PFSK-1 (cell line): ENCODE measurements around the gene HDHD5.

Experiments
- FOXP2 ChIP-seq: optimal IDR thresholded peaks from 2 replicates; pipeline ENCODE3; 2011; ENCODE audit warnings: borderline replicate concordance, control low read depth, inconsistent platforms; ENCODE audit not compliant: insufficient read depth; ENCODE audit errors: extremely low read length, extremely low read depth
- POLR2AphosphoS5 ChIP-seq: IDR thresholded peaks from 2 replicates; pipeline ENCODE4 v1.6.1; 2012; ENCODE audit warnings: low read depth, mild to moderate bottlenecking, control low read depth, low read length, moderate library complexity
- REST ChIP-seq, 2 experiments: IDR thresholded peaks; 2 replicates each; pipeline versions ENCODE4 v1.6.1 to v1.8.0; 2011 to 2012; ENCODE audit warnings: low read depth in 2 of 2, low read length in 2 of 2, control low read depth in 1 of 2, inconsistent platforms in 1 of 2, mild to moderate bottlenecking in 1 of 2, moderate library complexity in 1 of 2; ENCODE audit not compliant: insufficient read depth in 1 of 2
- SIN3A ChIP-seq: IDR thresholded peaks from 2 replicates; pipeline ENCODE4 v1.6.1; 2012; ENCODE audit warnings: mild to moderate bottlenecking, low read length, moderate library complexity, borderline replicate concordance; ENCODE audit not compliant: insufficient read depth
- TAF1 ChIP-seq: IDR thresholded peaks from 2 replicates; pipeline ENCODE4 v1.6.1; 2012; ENCODE audit warnings: low read length, control low read depth, borderline replicate concordance; ENCODE audit not compliant: insufficient read depth

HDHD5 gene

GRCh38 chr22:17117890-17118289 lies 41.2 kb downstream of the HDHD5 start:
- TF ChIP-seq REST (IDR thresholded peaks at IDR 0.05; ENCODE audit: insufficient read depth in 1 of 2, low read depth in 2 of 2, low read length in 2 of 2), result no peak

- no peak for TF ChIP-seq SIN3A
- TF ChIP-seq REST (IDR thresholded peaks at IDR 0.05; ENCODE audit: insufficient read depth in 1 of 2, low read depth in 2 of 2, low read length in 2 of 2), result no peak
- TF ChIP-seq TAF1, result no peak
- no peak for TF ChIP-seq FOXP2
- no peak for TF ChIP-seq POLR2AphosphoS5
Measured at GRCh38 chr22:17117400-17117799, 41.7 kb downstream of the HDHD5 start.

GRCh38 chr22:17116572-17117330 lies 42.3 kb downstream of the HDHD5 start:
- TF ChIP-seq FOXP2 (no peak), TAF1 (no peak), POLR2AphosphoS5 (no peak), SIN3A (no peak), REST (IDR thresholded peaks at IDR 0.05; ENCODE audit: insufficient read depth in 1 of 2, low read depth in 2 of 2, low read length in 2 of 2) (no peak)

- no peak for TF ChIP-seq TAF1
- no peak for TF ChIP-seq SIN3A
- no peak for TF ChIP-seq REST (IDR thresholded peaks at IDR 0.05; ENCODE audit: insufficient read depth in 1 of 2, low read depth in 2 of 2, low read length in 2 of 2)
- no peak for TF ChIP-seq POLR2AphosphoS5
Measured at GRCh38 chr22:17115945-17116565, 43.0 kb downstream of the HDHD5 start.

- no peak for TF ChIP-seq FOXP2
Measured at GRCh38 chr22:17115236-17115635, 43.8 kb downstream of the HDHD5 start.
